A673 (cell line): ENCODE measurements around the gene ZMYND8. TPM values are rescaled to one million over a fixed set of nuclear protein-coding genes. Genes with fewer than 3 reads are reported as not detected.

Experiments used
- BruUV-seq: library from RNA; stranded (reverse); fragments of 400-500 nt; replicated peaks from 2 replicates; lab custom pipeline; 2021; lab: Mats Ljungman, UMichigan
- CTCF ChIA-PET: fragments of 300-600 bp; sonication (Branson Sonifier 250); formaldehyde crosslinking; loops from one replicate; lab custom pipeline; 2022; ENCODE audit warnings: antibody characterized with exemption; lab: Charles Lee
- POLR2A ChIA-PET: fragments of 300-600 bp; sonication (Branson Sonifier 250); formaldehyde crosslinking; loops from one replicate; lab custom pipeline; 2022; ENCODE audit warnings: antibody characterized with exemption; ENCODE audit not compliant: low non-redundant PET; lab: Charles Lee
- DNase-seq: peaks from one replicate; pipeline ENCODE4 v3.0.0-alpha.2; 2015; ENCODE audit warnings: low spot score
- H3K27ac ChIP-seq: fragments of 200-600 bp; sonication (generic); 2 replicates; pipeline ENCODE4 v1.5.1; 2016; ENCODE audit warnings: mixed run types, low read depth, mild to moderate bottlenecking, mixed read lengths, antibody characterized with exemption, low read length; ENCODE audit not compliant: poor library complexity, severe bottlenecking
- H3K27me3 ChIP-seq: fragments of 200-600 bp; sonication (generic); replicated peaks from 2 replicates; pipeline ENCODE4 v1.6.1; 2017; ENCODE audit warnings: mixed run types, low read depth, mild to moderate bottlenecking, mixed read lengths, antibody characterized with exemption, low read length; ENCODE audit not compliant: insufficient read depth, poor library complexity
- H3K36me3 ChIP-seq: fragments of 200-600 bp; sonication (generic); 2 replicates; pipeline ENCODE4 v1.6.1; 2016; ENCODE audit warnings: mixed run types, mild to moderate bottlenecking, mixed read lengths, antibody characterized with exemption, low read length; ENCODE audit not compliant: insufficient read depth, poor library complexity, severe bottlenecking
- H3K4me1 ChIP-seq: fragments of 200-600 bp; sonication (generic); 2 replicates; pipeline ENCODE4 v1.6.1; 2017; ENCODE audit warnings: mixed run types, mild to moderate bottlenecking, mixed read lengths, antibody characterized with exemption, low read length; ENCODE audit not compliant: insufficient read depth, poor library complexity, severe bottlenecking
- H3K4me3 ChIP-seq: fragments of 200-600 bp; sonication (generic); 2 replicates; pipeline ENCODE4 v1.5.1; 2016; ENCODE audit warnings: low read depth, mixed run types, mild to moderate bottlenecking, mixed read lengths, low read length; ENCODE audit not compliant: poor library complexity, severe bottlenecking
- H3K9me3 ChIP-seq: fragments of 200-600 bp; sonication (generic); 2 replicates; pipeline ENCODE4 v1.6.1; 2016; ENCODE audit warnings: mixed run types, low read depth, mild to moderate bottlenecking, mixed read lengths, antibody characterized with exemption, low read length; ENCODE audit not compliant: poor library complexity, severe bottlenecking
- EZH2 ChIP-seq: fragments of 200-600 bp; sonication (generic); IDR thresholded peaks from 2 replicates; pipeline ENCODE4 v1.6.1; 2017; ENCODE audit warnings: borderline replicate concordance, low read depth, mild to moderate bottlenecking, mixed read lengths, antibody characterized with exemption, low read length; ENCODE audit not compliant: poor library complexity, severe bottlenecking
- intact Hi-C: fragments of 100-400 bp; cut with micrococcal nuclease; formaldehyde crosslinking; loops from one replicate; pipeline ENCODE4 v1.10.0; 2022; ENCODE audit not compliant: unreplicated experiment
- total RNA-seq: library from RNA; stranded (reverse); gene quantifications from 2 replicates; pipeline ENCODE4 v1.2.3, GENCODE V29; 2021
- TF ChIP-seq, protein P1 (sequence below): fragments of 300-800, 200-600 bp; sonication (generic); conservative IDR thresholded peaks from 2 replicates; pipeline ENCODE4 v1.5.1; 2017; ENCODE audit warnings: low read depth, mild to moderate bottlenecking, antibody characterized with exemption, low read length, moderate library complexity, mixed read lengths

ZMYND8 gene
- total RNA-seq, 1 experiment from 2014 or later, result 31.3 TPM

DNA sequence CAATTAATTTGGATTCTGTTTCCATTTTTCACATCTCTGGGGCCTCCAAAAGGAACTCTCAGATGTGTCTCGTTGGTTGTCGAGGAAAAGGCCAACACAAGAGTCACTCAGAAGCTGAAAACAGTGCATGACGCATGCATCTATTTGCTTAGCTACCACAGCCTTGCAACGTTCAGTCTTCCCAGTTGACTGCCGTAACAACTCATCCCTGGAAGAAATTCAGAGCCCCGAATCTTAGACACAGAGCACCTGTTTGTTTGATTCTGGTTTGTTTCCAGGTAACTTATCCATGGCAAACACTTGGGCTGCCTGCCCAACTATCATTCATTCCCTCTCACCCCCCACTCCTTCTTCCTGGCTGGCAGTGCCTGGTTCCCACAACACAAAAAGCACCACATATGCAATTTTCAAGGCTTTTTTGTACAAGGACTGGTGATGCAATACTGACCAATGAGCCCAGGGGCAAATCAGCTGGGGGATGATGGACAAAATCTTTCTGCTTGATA is 60.5 kb downstream of the ZMYND8 start:
- BruUV-seq, result no TSS peak
- Histone ChIP-seq H3K4me3 (no peak overlapping the region), H3K27me3 (no peaks in the 10 kb centered on the region), H3K4me1 (no peaks in the 10 kb centered on the region), H3K9me3 (no peaks in the 10 kb centered on the region), H3K36me3 (peaks cover 29% of the 10 kb centered on the region), H3K27ac (peak overlapping the region; percentile 17)
- no peak for DNase-seq
- ChIA-PET POLR2A (no interaction called here), CTCF (no interaction called here)
- TF ChIP-seq, protein P1, sequence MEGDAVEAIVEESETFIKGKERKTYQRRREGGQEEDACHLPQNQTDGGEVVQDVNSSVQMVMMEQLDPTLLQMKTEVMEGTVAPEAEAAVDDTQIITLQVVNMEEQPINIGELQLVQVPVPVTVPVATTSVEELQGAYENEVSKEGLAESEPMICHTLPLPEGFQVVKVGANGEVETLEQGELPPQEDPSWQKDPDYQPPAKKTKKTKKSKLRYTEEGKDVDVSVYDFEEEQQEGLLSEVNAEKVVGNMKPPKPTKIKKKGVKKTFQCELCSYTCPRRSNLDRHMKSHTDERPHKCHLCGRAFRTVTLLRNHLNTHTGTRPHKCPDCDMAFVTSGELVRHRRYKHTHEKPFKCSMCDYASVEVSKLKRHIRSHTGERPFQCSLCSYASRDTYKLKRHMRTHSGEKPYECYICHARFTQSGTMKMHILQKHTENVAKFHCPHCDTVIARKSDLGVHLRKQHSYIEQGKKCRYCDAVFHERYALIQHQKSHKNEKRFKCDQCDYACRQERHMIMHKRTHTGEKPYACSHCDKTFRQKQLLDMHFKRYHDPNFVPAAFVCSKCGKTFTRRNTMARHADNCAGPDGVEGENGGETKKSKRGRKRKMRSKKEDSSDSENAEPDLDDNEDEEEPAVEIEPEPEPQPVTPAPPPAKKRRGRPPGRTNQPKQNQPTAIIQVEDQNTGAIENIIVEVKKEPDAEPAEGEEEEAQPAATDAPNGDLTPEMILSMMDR, result no peak
- no peak for TF ChIP-seq EZH2
- intact Hi-C loops, result no loop called here

DNA sequence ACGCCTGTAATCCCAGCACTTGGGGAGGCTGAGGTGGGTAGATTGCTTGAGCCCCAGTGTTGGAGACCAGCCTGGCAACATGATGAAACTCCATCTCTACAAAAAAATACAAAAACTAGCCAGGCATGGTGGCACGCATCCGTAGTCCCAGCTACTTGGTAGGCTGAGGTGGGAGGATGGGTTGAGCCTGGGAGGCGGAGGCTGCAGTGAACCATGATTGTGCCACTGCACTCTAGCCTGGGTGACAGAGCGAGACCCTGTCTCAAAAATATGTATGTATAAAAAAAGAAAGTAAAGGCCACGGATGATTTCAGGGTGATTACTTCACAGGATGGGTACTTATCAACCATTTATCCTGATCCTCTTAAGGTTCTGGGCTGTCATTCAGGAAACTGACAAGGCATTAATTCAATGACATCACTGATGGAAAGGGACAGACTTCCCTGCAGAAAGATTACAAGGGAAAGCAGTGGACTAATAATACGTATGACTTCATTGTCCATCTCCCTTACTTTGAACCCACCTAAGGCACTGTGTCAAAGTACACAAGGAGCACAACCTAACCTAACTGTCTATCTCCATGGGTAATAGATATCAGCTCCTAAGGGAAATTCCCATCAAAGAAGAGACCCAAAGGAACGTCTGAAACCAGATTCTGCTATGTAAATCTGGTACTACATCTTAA is 61.2 kb downstream of the ZMYND8 start:
- intact Hi-C loops, result no loop called here
- Histone ChIP-seq H3K9me3 (no peaks in the 10 kb centered on the region), H3K4me1 (no peaks in the 10 kb centered on the region), H3K27me3 (no peaks in the 10 kb centered on the region), H3K4me3 (no peak overlapping the region), H3K27ac (no peak overlapping the region), H3K36me3 (peaks cover 33% of the 10 kb centered on the region)
- ChIA-PET POLR2A (no interaction called here), CTCF (no interaction called here)
- no peak for DNase-seq
- no TSS peak for BruUV-seq
- TF ChIP-seq, protein P1, result no peak
- no peak for TF ChIP-seq EZH2

GRCh38 chr20:47293631-47294030 is 62.9 kb downstream of the ZMYND8 start:
- H3K36me3 ChIP-seq, result peaks cover 38% of the 10 kb centered on the region
- POLR2A ChIA-PET, result no interaction called here
- no peak overlapping the region for H3K4me3 ChIP-seq
- H3K4me1 ChIP-seq, result no peaks in the 10 kb centered on the region
- DNase-seq, result peak; percentile 33
- no peak for TF ChIP-seq EZH2
- TF ChIP-seq, protein P1, result no peak
- H3K27me3 ChIP-seq, result no peaks in the 10 kb centered on the region
- intact Hi-C loops, result no loop called here
- H3K27ac ChIP-seq, result peak overlapping the region; percentile 43
- H3K9me3 ChIP-seq, result no peaks in the 10 kb centered on the region
- CTCF ChIA-PET, result no interaction called here
- BruUV-seq, result no TSS peak
